HepG2 (cell line): Measurements from ENCODE around the gene P2RX7.

Experiments used
- AKAP8 ChIP-seq: sonication (generic); formaldehyde crosslinking; IDR thresholded peaks from 2 replicates; pipeline ENCODE4 v1.5.1; 2020; ENCODE audit warnings: mild to moderate bottlenecking, missing genetic modification reagents
- CEBPZ ChIP-seq: IDR thresholded peaks from 2 replicates; pipeline ENCODE4 v1.6.1; 2012; ENCODE audit warnings: low read length, improper control_type of control experiment
- CTCF ChIP-seq: sonication (generic); formaldehyde crosslinking; IDR thresholded peaks from 2 replicates; pipeline ENCODE4 v1.5.0; 2020; ENCODE audit warnings: mild to moderate bottlenecking, missing genetic modification reagents, moderate library complexity
- EP300 ChIP-seq, 3 experiments: sonication (generic) in 1 of 3; formaldehyde crosslinking in 1 of 3; IDR thresholded peaks; 2 replicates each; pipeline versions ENCODE4 v1.5.1 to v1.6.1; 2011 to 2020; ENCODE audit warnings: low read depth in 2 of 3, low read length in 2 of 3, borderline replicate concordance in 1 of 3, improper control_type of control experiment in 1 of 3, mild to moderate bottlenecking in 1 of 3, missing genetic modification reagents in 1 of 3, moderate library complexity in 1 of 3
- GATAD2A ChIP-seq: IDR thresholded peaks from 2 replicates; pipeline ENCODE4 v1.6.1; 2016
- HHEX ChIP-seq: IDR thresholded peaks from 2 replicates; pipeline ENCODE4 v1.6.1; 2016; ENCODE audit warnings: control low read depth
- HNRNPLL ChIP-seq: fragments of 200-400 bp; formaldehyde crosslinking; IDR thresholded peaks from 2 replicates; pipeline ENCODE4 v1.6.1; 2017; ENCODE audit warnings: mild to moderate bottlenecking, low read depth, low read length; ENCODE audit not compliant: poor library complexity, severe bottlenecking
- KIAA2018 ChIP-seq: sonication (generic); formaldehyde crosslinking; IDR thresholded peaks from 2 replicates; pipeline ENCODE4 v1.5.0; 2020; ENCODE audit warnings: mild to moderate bottlenecking, missing genetic modification reagents, borderline replicate concordance
- POLR2G ChIP-seq: fragments of 200-400 bp; formaldehyde crosslinking; IDR thresholded peaks from 2 replicates; pipeline ENCODE4 v1.6.1; 2018; ENCODE audit warnings: mild to moderate bottlenecking, low read depth, low read length, moderate library complexity
- RFX5 ChIP-seq: IDR thresholded peaks from 2 replicates; pipeline ENCODE4 v1.6.1; 2011; ENCODE audit warnings: low read depth, low read length, improper control_type of control experiment
- ZFP36 ChIP-seq: fragments of 150-350 bp; IDR thresholded peaks from 2 replicates; pipeline ENCODE4 v1.6.1; 2018; ENCODE audit warnings: borderline replicate concordance, low read length, low read depth; ENCODE audit not compliant: partially characterized antibody

DNA sequence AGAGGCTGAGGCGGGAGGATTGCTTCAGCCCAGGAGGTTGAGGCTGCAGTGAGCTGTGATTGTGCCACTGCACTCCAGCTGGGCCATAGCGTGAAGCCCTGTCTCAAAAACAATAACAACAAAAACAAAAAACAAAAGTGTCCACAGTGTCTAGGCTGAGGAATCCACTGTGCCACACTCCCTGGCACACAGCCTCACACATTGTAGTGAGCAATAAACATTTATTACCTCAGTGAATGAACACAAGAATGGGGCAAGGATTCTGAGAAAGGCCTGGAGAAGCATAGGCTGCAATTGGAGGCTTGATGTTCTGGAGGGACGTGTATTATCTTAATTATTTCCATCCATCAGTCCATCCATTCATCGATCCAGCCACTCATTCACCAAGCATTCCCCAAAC is 17.1 kb upstream of the P2RX7 start:
- TF ChIP-seq KIAA2018 (no peak), EP300 (IDR thresholded peaks at IDR 0.05; ENCODE audit: low read depth in 2 of 2, low read length in 2 of 2) (no peak), EP300 (CRISPR knock-in tag; IDR thresholded peaks at IDR 0.05; ENCODE audit: borderline replicate concordance) (no peak), CEBPZ (no peak), CTCF (CRISPR knock-in tag) (no peak), RFX5 (no peak), ZFP36 (no peak), AKAP8 (no peak), HNRNPLL (no peak), POLR2G (no peak), HHEX (CRISPR knock-in tag) (no peak), GATAD2A (CRISPR knock-in tag) (no peak)
